HG03521 (cell line): ENCODE measurements around the gene ADAT2.
"Not testable (repeated sequence)": the region's sequence is repeated elsewhere in the genome, so short reads cannot be mapped to it uniquely, and the experiment has no call there.

Source experiments
- ATAC-seq: cut with Tn5 transposase; IDR thresholded peaks from one replicate; pipeline ENCODE4 v1.9.1; 2021; ENCODE audit warnings: mild to moderate bottlenecking, moderate library complexity; ENCODE audit not compliant: unreplicated experiment

ADAT2 gene

GRCh38 chr6:143450453-143451371 is at the start of gene ADAT2, which contains the start of gene PEX3:
Gene ADAT2 (minus strand): TSS chr6:143450695. CDS start chr6:143450658, 37 bp downstream.
Gene PEX3 (plus strand): TSS chr6:143450805. CDS start chr6:143451043, 238 bp downstream.
- ATAC-seq, result peak; percentile 97

GRCh38 chr6:143498428-143498827 is 47.9 kb upstream of the ADAT2 start:
- ATAC-seq, result no peak

- ATAC-seq, result no peak
Observed at GRCh38 chr6:143496974-143497373, 46.5 kb upstream of the ADAT2 start.

- ATAC-seq, result no peak
Observed at GRCh38 chr6:143490775-143491174, 40.3 kb upstream of the ADAT2 start.

- ATAC-seq, result no peak
Observed at GRCh38 chr6:143490244-143490643, 39.7 kb upstream of the ADAT2 start.

GRCh38 chr6:143486752-143487151 is 36.3 kb upstream of the ADAT2 start:
- ATAC-seq, result no peak

- ATAC-seq, result no peak
Observed at GRCh38 chr6:143485967-143486366, 35.5 kb upstream of the ADAT2 start.

- no peak for ATAC-seq
Observed at GRCh38 chr6:143482593-143482992, 32.1 kb upstream of the ADAT2 start.

GRCh38 chr6:143478479-143479062 is 28.1 kb upstream of the ADAT2 start:
- ATAC-seq, result no peak

GRCh38 chr6:143476545-143476944 is 26.1 kb upstream of the ADAT2 start:
- no peak for ATAC-seq

GRCh38 chr6:143471822-143472221 is 21.3 kb upstream of the ADAT2 start:
- no peak for ATAC-seq

- not testable (repeated sequence) for ATAC-seq
Observed at GRCh38 chr6:143468823-143469222, 18.3 kb upstream of the ADAT2 start.

GRCh38 chr6:143468026-143468425 is 17.5 kb upstream of the ADAT2 start:
- no peak for ATAC-seq

GRCh38 chr6:143465546-143465945 is 15.1 kb upstream of the ADAT2 start:
- no peak for ATAC-seq

GRCh38 chr6:143457563-143458359 is 7.3 kb upstream of the ADAT2 start:
- no peak for ATAC-seq

- no peak for ATAC-seq
Observed at GRCh38 chr6:143451531-143451930, 1.0 kb upstream of the ADAT2 start.

- ATAC-seq, result no peak
Observed at GRCh38 chr6:143449714-143450452, 612 bp downstream of the ADAT2 start.

GRCh38 chr6:143449082-143449713 is 1.3 kb downstream of the ADAT2 start:
- ATAC-seq, result no peak

- not testable (repeated sequence) for ATAC-seq
Observed at GRCh38 chr6:143447865-143448264, 2.6 kb downstream of the ADAT2 start.

GRCh38 chr6:143443096-143443495 is 7.4 kb downstream of the ADAT2 start:
- no peak for ATAC-seq
